Thyroid gland (tissue), 4 donors: ENCODE measurements around the gene RNF149. TPM values are rescaled to one million over a fixed set of nuclear protein-coding genes. Genes with fewer than 3 reads are reported as not detected.

ENCODE experiments used
- DNase-seq, 2 donors: peaks; one replicate each; pipeline ENCODE4 v3.0.0-alpha.2; 2019
- H3K27ac ChIP-seq, 3 donors: fragments of 200-600 bp; sonication (generic); 1 replicate in 2 of 3; 2 replicates in 1 of 3; pipeline ENCODE4 v1.5.1; 2016 to 2019; ENCODE audit warnings: mild to moderate bottlenecking in 1 of 3, moderate library complexity in 1 of 3
- H3K27me3 ChIP-seq: fragments of 200-600 bp; sonication (generic); one replicate; pipeline ENCODE4 v1.5.1; 2019
- H3K36me3 ChIP-seq, 2 donors: fragments of 200-600 bp; sonication (generic); one replicate each; pipeline ENCODE4 v1.5.1; 2016 to 2019
- H3K4me1 ChIP-seq, 2 donors: fragments of 200-600 bp; sonication (generic); one replicate each; pipeline ENCODE4 v1.5.1; 2017 to 2019
- H3K4me3 ChIP-seq, 3 donors: fragments of 200-600 bp; sonication (generic); replicated peaks in 1 of 3; 1 replicate in 2 of 3; 2 replicates in 1 of 3; pipeline ENCODE4 v1.5.1; 2016; ENCODE audit warnings: mild to moderate bottlenecking in 1 of 3
- H3K9me3 ChIP-seq: fragments of 200-600 bp; sonication (generic); one replicate; pipeline ENCODE4 v1.5.1; 2017
- CTCF ChIP-seq, 6 experiments: fragments of 200-600 bp in 3 of 6; fragments of 450-650 bp in 3 of 6; sonication (generic) in 3 of 6; IDR thresholded peaks; one replicate each; pipeline ENCODE4 v1.5.1; 2016 to 2019; ENCODE audit warnings: antibody characterized with exemption in 6 of 6, mild to moderate bottlenecking in 2 of 6, inconsistent platforms in 1 of 6, moderate library complexity in 1 of 6
- POLR2A ChIP-seq, 2 donors: fragments of 450-650 bp; IDR thresholded peaks; one replicate each; pipeline ENCODE4 v1.6.1; 2017; ENCODE audit warnings: antibody characterized with exemption in 2 of 2, mild to moderate bottlenecking in 2 of 2, moderate library complexity in 1 of 2
- WGBS, 2 donors: methylation state at CpG; one replicate each; pipeline ENCODE4 v1.1.5; 2017; 5-methylcytosine and 5-hydroxymethylcytosine counted together
- intact Hi-C: fragments of 100-400 bp; cut with DNase I; formaldehyde crosslinking; loops from one replicate; pipeline ENCODE4 v1.15.1; 2023
- total RNA-seq, 4 donors: library from RNA; depleted of rRNA; stranded (reverse); fragments of >200 nt; gene quantifications; one replicate each; pipeline ENCODE4 v1.2.3, GENCODE V29; 2016

Gene RNF149
- total RNA-seq, 4 donors from 2014 or later, result 49.5 to 95.6 (median 68.5) TPM

DNA sequence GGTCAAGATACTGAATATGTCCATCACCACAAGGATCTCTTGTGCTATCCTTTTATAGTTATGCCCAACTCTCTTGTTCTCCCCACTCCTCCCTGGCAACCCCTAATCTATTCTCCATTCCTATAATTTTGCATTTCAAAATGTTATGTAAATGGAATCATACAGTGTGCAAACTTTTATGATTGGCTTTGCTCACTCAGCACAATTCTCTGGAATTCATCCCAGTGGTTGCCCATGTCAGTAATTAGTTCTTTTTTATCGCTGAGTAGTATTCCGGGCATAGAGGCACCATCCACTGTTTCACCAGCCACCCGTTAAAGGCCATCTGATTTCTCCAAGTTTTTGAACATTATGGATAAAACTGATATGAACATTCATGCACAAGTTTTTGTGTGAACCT lies 38.4 kb upstream of the RNF149 start:
- no peaks in the 10 kb centered on the region for H3K27me3 ChIP-seq
- no peak overlapping the region for H3K4me3 ChIP-seq
- intact Hi-C loops, result no loop called here
- no peaks in the 10 kb centered on the region for H3K4me1 ChIP-seq
- no peaks in the 10 kb centered on the region for H3K36me3 ChIP-seq
- H3K9me3 ChIP-seq, result no peaks in the 10 kb centered on the region
- TF ChIP-seq POLR2A (IDR thresholded peaks at IDR 0.05) (no peak), CTCF (IDR thresholded peaks at IDR 0.05) (no peak)
- no peak for DNase-seq
- no peak overlapping the region for H3K27ac ChIP-seq
- 96 to 97% methylated on average over 3 of the region's 3 CpGs for WGBS, 2 donors

DNA sequence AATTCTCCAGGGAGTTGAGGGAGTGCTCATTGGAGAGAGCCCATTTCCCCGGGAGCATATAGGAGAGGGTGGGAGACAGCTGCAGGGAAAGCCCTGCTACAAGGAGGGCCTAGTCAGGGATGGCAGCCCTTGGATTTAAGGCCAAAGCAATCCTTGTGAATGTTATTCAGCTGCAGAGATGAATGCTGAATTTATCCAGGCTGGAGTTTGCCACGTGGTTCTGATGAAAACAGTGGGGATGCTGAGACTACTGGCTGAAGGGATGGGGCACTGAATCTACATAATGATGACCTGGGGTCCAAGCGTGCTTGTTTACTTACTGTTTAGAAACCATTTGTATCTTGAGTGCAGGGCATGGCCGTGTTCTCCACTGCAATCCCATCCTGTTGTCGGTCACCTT lies 35.6 kb upstream of the RNF149 start:
- WGBS, 2 donors, result 67% methylated on average over 5 of the region's 5 CpGs

GRCh38 chr2:101342625-101343008 lies 34.1 kb upstream of the RNF149 start:
- no peak for TF ChIP-seq CTCF (IDR thresholded peaks at IDR 0.05)
- TF ChIP-seq POLR2A (IDR thresholded peaks at IDR 0.05), result no peak
- 90 to 91% methylated on average over 15 of the region's 15 CpGs for WGBS, 2 donors
- Histone ChIP-seq H3K4me1 (no peaks in the 10 kb centered on the region), H3K36me3 (no peaks in the 10 kb centered on the region), H3K9me3 (no peaks in the 10 kb centered on the region), H3K27me3 (no peaks in the 10 kb centered on the region), H3K27ac (no peak overlapping the region), H3K4me3 (no peak overlapping the region)
- DNase-seq, result no peak
- intact Hi-C loops, result no loop called here

More for the DNA sequence above, 35.6 kb upstream of the RNF149 start:
- TF ChIP-seq POLR2A (IDR thresholded peaks at IDR 0.05) (no peak), CTCF (IDR thresholded peaks at IDR 0.05) (no peak)
- intact Hi-C loops, result no loop called here
- Histone ChIP-seq H3K36me3 (no peaks in the 10 kb centered on the region), H3K27me3 (no peaks in the 10 kb centered on the region), H3K4me3 (no peak overlapping the region), H3K9me3 (no peaks in the 10 kb centered on the region), H3K27ac (no peak overlapping the region), H3K4me1 (no peaks in the 10 kb centered on the region)
- DNase-seq, result no peak

DNA sequence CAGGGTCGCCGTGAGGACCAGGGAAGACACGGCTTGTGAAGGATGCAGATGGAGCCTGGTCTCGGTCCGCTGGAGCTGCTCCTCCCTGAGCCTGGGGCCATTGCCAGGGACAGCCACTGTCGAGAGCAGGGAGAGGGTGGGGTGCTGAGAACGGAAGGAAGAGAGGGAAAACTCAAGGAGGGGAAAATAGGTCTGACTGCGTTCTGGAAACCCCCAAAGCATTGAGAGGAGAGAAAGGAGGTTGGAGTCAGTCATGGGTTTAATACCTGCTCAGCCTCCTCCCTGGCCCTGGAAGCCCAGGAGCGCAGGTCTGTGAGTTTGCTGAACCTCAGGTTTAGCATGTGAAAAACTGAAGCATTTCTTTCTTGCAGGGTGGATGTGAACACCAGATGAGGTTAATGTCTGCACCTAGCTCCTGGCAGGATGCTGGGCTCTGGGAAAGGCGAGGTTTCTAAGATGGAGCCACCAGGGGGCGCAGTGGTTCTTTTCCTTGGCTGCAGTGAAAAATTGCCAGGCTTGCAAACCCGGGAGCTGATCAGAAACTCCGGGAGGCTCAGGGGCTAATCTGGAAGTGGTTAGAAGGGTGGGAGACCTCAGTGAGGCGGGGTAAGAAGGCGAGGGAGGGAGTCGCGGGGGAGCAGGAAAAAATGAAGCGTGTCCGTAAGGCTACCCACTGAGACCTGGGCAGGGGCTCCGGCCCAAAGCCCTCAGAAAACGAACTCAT lies 33.6 kb upstream of the RNF149 start:
- intact Hi-C loops, result no loop called here
- Histone ChIP-seq H3K27me3 (no peaks in the 10 kb centered on the region), H3K9me3 (no peaks in the 10 kb centered on the region), H3K36me3 (no peaks in the 10 kb centered on the region), H3K27ac (no peak overlapping the region), H3K4me1 (no peaks in the 10 kb centered on the region), H3K4me3 (no peak overlapping the region)
- 59 to 70% methylated on average over 21 of the region's 21 CpGs for WGBS, 2 donors
- peak; percentile 48 to 59 for DNase-seq
- TF ChIP-seq CTCF (IDR thresholded peaks at IDR 0.05), result peak; percentile 28 to 78 (median 48)
- TF ChIP-seq POLR2A (IDR thresholded peaks at IDR 0.05), result no peak

- DNase-seq, result no peak
- Histone ChIP-seq H3K36me3 (no peaks in the 10 kb centered on the region), H3K27ac (no peak overlapping the region), H3K4me1 (no peaks in the 10 kb centered on the region), H3K4me3 (no peak overlapping the region), H3K27me3 (no peaks in the 10 kb centered on the region), H3K9me3 (no peaks in the 10 kb centered on the region)
- TF ChIP-seq CTCF (IDR thresholded peaks at IDR 0.05) (no peak), POLR2A (IDR thresholded peaks at IDR 0.05) (no peak)
- intact Hi-C loops, result no loop called here
- WGBS, 2 donors, result 92% methylated on average over 7 of the region's 7 CpGs
Observed at GRCh38 chr2:101341421-101341820, 32.9 kb upstream of the RNF149 start.
